Mucosa of descending colon (tissue), 3 donors: ENCODE data around the gene CYB561D2. TPM values are rescaled to one million over a fixed set of nuclear protein-coding genes. Genes with fewer than 3 reads are reported as not detected.

ENCODE experiments used
- ATAC-seq: fragments of 200-7000 bp; cut with Tn5 transposase; one replicate; pipeline ENCODE4 v1.9.1; 2020; ENCODE audit warnings: mild to moderate bottlenecking, moderate library complexity
- DNase-seq, 3 donors: peaks; one replicate each; pipeline ENCODE4 v3.0.0-alpha.2; 2020
- H3K36me3 ChIP-seq: fragments of 200-600 bp; one replicate; pipeline ENCODE4 v1.8.0; 2021; ENCODE audit warnings: low read depth, mild to moderate bottlenecking
- H3K4me1 ChIP-seq: fragments of 200-600 bp; one replicate; pipeline ENCODE4 v1.8.0; 2021; ENCODE audit warnings: low read depth, mild to moderate bottlenecking
- H3K4me3 ChIP-seq: fragments of 200-600 bp; one replicate; pipeline ENCODE4 v1.8.0; 2021; ENCODE audit warnings: mild to moderate bottlenecking
- H3K9me3 ChIP-seq: fragments of 200-600 bp; one replicate; pipeline ENCODE4 v1.8.0; 2021; ENCODE audit warnings: mild to moderate bottlenecking
- intact Hi-C, 2 donors: fragments of 100-400 bp; cut with DNase I in 1 of 2; cut with micrococcal nuclease in 1 of 2; formaldehyde crosslinking; loops; one replicate each; pipeline versions ENCODE4 v1.11.0 to v1.11.1; 2022; cut with DNase I, micrococcal nuclease
- total RNA-seq, 3 donors: library from RNA; stranded (reverse); fragmentation: NEBNext Ultra II Directional in 2 of 3; extraction: Animal tissue kit (Norgen Biotek cat#: 25700) in 2 of 3; gene quantifications; one replicate each; pipeline versions ENCODE4 v1.2.1 to v1.2.4, GENCODE V29; 2021 to 2023
- TF ChIP-seq, protein P1 (sequence below): fragments of 200-600 bp; IDR thresholded peaks from one replicate; pipeline ENCODE4 v1.8.0; 2022; ENCODE audit warnings: antibody characterized with exemption, mild to moderate bottlenecking
- donor health status: DM: no; HTN: no; CAD: no; lungs with moderate emphysema.
- donor health status: DM: no; HTN: no; CAD: no.
- donor health status: DM: no; HTN: yes; CAD: no.

Gene CYB561D2
- total RNA-seq, 3 donors from 2014 or later, result 20.5 to 37.6 (median 36.7) TPM

DNA sequence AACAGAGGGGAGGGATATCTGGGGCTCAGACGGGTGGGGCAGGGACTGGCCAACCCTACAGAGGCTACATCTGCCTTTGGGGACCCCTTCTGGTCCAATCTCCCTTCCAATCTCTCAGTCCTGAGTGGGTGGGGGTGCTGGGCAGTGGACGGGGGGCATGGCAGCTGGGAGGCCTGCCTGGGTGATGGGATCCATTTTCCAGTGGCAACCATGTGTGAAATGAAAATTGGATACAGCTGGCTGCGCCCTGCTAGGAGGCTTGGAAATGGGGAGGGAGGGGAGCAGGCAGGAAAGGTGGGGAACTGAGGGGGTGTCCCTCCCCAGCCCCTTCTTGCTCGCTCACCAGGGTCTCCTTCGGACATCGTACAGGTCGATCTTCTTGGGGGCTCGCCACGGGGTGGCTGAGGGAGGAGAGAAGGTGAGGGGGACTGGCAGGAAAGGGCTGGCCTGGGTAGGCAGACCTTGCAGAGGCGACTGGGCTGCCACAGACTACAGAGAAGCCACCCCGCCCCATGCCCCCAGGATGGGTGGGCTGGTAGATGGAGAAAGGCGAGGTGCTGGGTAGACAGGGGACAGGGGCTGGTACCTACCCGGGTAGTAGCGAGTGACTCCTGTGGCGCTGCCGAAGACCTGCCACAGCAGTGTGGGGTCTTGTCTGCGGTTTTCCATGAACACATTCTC lies 29.9 kb downstream of the CYB561D2 start:
- no peaks in the 10 kb centered on the region for H3K36me3 ChIP-seq
- H3K9me3 ChIP-seq, result no peaks in the 10 kb centered on the region
- intact Hi-C loops, result no loop called here
- ATAC-seq, result no peak
- no peak overlapping the region for H3K4me3 ChIP-seq
- TF ChIP-seq, protein P1, sequence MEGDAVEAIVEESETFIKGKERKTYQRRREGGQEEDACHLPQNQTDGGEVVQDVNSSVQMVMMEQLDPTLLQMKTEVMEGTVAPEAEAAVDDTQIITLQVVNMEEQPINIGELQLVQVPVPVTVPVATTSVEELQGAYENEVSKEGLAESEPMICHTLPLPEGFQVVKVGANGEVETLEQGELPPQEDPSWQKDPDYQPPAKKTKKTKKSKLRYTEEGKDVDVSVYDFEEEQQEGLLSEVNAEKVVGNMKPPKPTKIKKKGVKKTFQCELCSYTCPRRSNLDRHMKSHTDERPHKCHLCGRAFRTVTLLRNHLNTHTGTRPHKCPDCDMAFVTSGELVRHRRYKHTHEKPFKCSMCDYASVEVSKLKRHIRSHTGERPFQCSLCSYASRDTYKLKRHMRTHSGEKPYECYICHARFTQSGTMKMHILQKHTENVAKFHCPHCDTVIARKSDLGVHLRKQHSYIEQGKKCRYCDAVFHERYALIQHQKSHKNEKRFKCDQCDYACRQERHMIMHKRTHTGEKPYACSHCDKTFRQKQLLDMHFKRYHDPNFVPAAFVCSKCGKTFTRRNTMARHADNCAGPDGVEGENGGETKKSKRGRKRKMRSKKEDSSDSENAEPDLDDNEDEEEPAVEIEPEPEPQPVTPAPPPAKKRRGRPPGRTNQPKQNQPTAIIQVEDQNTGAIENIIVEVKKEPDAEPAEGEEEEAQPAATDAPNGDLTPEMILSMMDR, result no peak
- no peaks in the 10 kb centered on the region for H3K4me1 ChIP-seq
- DNase-seq, result no peak

- DNase-seq (no peak), ATAC-seq (no peak)
- TF ChIP-seq, protein P1, result no peak
- no peaks in the 10 kb centered on the region for H3K4me1 ChIP-seq
- no peaks in the 10 kb centered on the region for H3K9me3 ChIP-seq
- H3K4me3 ChIP-seq, result no peak overlapping the region
- H3K36me3 ChIP-seq, result no peaks in the 10 kb centered on the region
- intact Hi-C loops, result no loop called here
These were observed 30.7 kb downstream of the CYB561D2 start for GRCh38 chr3:50381383-50381782.

- ATAC-seq, result no peak
- intact Hi-C loops, result no loop called here
- H3K4me1 ChIP-seq, result no peaks in the 10 kb centered on the region
- DNase-seq, result no peak
- H3K4me3 ChIP-seq, result no peak overlapping the region
- TF ChIP-seq, protein P1, result no peak
- H3K36me3 ChIP-seq, result no peaks in the 10 kb centered on the region
- no peaks in the 10 kb centered on the region for H3K9me3 ChIP-seq
These were observed 32.1 kb downstream of the CYB561D2 start for GRCh38 chr3:50382722-50383121.

DNA sequence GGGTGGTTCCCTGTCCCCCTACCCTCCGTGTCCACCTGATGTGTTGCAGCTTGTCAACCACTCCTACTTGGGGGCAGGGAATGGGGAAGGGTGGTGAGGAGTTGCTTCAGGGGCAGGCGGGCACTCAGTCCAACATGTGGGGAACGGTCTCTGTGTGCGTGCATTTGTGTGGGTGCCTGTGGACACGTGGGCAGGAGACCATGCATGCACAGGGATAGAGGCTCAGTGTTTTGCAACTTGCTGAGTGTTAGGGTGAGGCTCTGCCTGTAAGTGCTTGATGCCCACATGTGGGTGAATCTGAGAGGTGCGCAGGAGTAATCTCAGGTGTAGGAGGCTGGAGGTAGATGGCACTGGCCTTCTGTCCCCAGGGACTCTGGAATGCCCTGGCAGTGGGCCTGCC lies 33.1 kb downstream of the CYB561D2 start:
- DNase-seq (no peak), ATAC-seq (no peak)
- no peak overlapping the region for H3K4me3 ChIP-seq
- TF ChIP-seq, protein P1, result no peak
- no peaks in the 10 kb centered on the region for H3K9me3 ChIP-seq
- no peaks in the 10 kb centered on the region for H3K4me1 ChIP-seq
- intact Hi-C loops, result no loop called here
- no peaks in the 10 kb centered on the region for H3K36me3 ChIP-seq

DNA sequence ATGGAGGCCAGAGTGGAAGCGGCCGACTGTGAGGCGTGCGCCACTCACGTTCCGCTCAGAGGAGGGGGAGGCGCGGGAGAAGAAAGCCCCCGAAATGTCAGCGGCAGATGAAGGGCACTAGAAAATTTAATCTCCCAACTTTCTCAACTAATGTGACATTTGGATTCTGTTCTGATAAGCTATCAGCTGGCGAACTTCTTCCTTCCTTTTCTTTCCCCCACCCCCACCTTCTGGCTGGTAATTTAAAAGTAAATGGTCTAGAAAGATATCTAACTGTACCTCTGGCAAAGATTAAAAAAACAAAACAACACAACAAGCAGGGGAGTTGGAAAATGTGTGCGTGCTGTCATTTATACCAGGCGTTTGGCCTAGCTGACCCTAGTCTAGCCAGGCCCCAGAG lies 35.1 kb downstream of the CYB561D2 start:
- H3K4me3 ChIP-seq, result no peak overlapping the region
- no peaks in the 10 kb centered on the region for H3K36me3 ChIP-seq
- H3K9me3 ChIP-seq, result no peaks in the 10 kb centered on the region
- peaks cover 2% of the 10 kb centered on the region for H3K4me1 ChIP-seq
- DNase-seq (no peak), ATAC-seq (no peak)
- intact Hi-C loops, result no loop called here
- TF ChIP-seq, protein P1, result no peak
